Esophagus squamous epithelium (tissue), 4 donors: ENCODE data around the gene MAPKAPK3.

Experiments
- CTCF ChIP-seq, 6 experiments: fragments of 450-650 bp in 4 of 6; fragments of 200-600 bp in 2 of 6; sonication (generic) in 2 of 6; IDR thresholded peaks; one replicate each; pipeline ENCODE4 v1.5.1; 2016 to 2019; ENCODE audit warnings: antibody characterized with exemption in 6 of 6, mild to moderate bottlenecking in 4 of 6, moderate library complexity in 4 of 6
- POLR2A ChIP-seq, 4 donors: fragments of 450-650 bp; IDR thresholded peaks; one replicate each; pipeline ENCODE4 v1.6.1; 2017; ENCODE audit warnings: antibody characterized with exemption in 4 of 4, mild to moderate bottlenecking in 4 of 4, moderate library complexity in 3 of 4

- no peak for TF ChIP-seq POLR2A (IDR thresholded peaks at IDR 0.05)
- no peak for TF ChIP-seq CTCF (IDR thresholded peaks at IDR 0.05)
Observed at GRCh38 chr3:50656417-50657195, 39.7 kb downstream of the MAPKAPK3 start.
